Endothelial cell of umbilical vein (primary cell): ENCODE measurements around the gene TNS4. TPM values are rescaled to one million over a fixed set of nuclear protein-coding genes. Genes with fewer than 3 reads are reported as not detected.

Experiments used
- BruUV-seq: library from RNA; stranded (reverse); fragments of 400-500 nt; replicated peaks from 2 replicates; lab custom pipeline; 2021; lab: Mats Ljungman, UMichigan
- CTCF ChIA-PET: fragments of 300-600, 350-600 bp; sonication (Branson Sonifier 250); formaldehyde crosslinking; loops from one replicate; lab custom pipeline; 2021; ENCODE audit warnings: antibody characterized with exemption, inconsistent platforms; lab: Charles Lee
- POLR2A ChIA-PET: fragments of 300-600, 350-600 bp; sonication (Branson Sonifier 250); formaldehyde crosslinking; loops from one replicate; lab custom pipeline; 2021; ENCODE audit warnings: antibody characterized with exemption, inconsistent platforms; lab: Charles Lee
- DNase-seq: peaks from one replicate; pipeline ENCODE4 v3.0.0-alpha.2; 2011; ENCODE audit warnings: low read depth, low spot score
- FAIRE-seq: peaks from 2 replicates; lab custom pipeline; 2011; peaks lifted over from hg19 to GRCh38; lab: Jason Lieb, UNC
- H2AFZ ChIP-seq: 2 replicates; pipeline ENCODE4 v1.6.0; 2012; ENCODE audit warnings: low read depth, low read length, control low read depth, inconsistent platforms
- H3K27ac ChIP-seq: 2 replicates; pipeline ENCODE4 v1.5.1; 2011; ENCODE audit warnings: low read depth, mild to moderate bottlenecking, control low read depth, low read length, moderate library complexity; ENCODE audit not compliant: insufficient read depth
- H3K27me3 ChIP-seq, 2 experiments: 2 replicates each; pipeline versions ENCODE4 v1.6.0 to v1.6.1; 2011; ENCODE audit warnings: low read length in 2 of 2, mixed read lengths in 1 of 2; ENCODE audit not compliant: control insufficient read depth in 2 of 2, insufficient read depth in 2 of 2
- H3K36me3 ChIP-seq, 2 experiments: 2 replicates in 1 of 2; 3 replicates in 1 of 2; pipeline ENCODE4 v1.5.1; 2011; ENCODE audit warnings: low read length in 2 of 2, mild to moderate bottlenecking in 1 of 2, moderate library complexity in 1 of 2; ENCODE audit not compliant: control insufficient read depth in 2 of 2, insufficient read depth in 2 of 2; ENCODE audit errors: extremely low read depth in 1 of 2
- H3K4me1 ChIP-seq: 3 replicates; pipeline ENCODE4 v1.5.1; 2011; ENCODE audit warnings: mild to moderate bottlenecking, low read length; ENCODE audit not compliant: control insufficient read depth, insufficient read depth; ENCODE audit errors: extremely low read depth
- H3K4me2 ChIP-seq: 2 replicates; pipeline ENCODE4 v1.6.1; 2011; ENCODE audit warnings: low read length, control low read depth, mixed read lengths; ENCODE audit not compliant: insufficient read depth
- H3K4me3 ChIP-seq, 3 experiments: fragments of 200-600 bp in 1 of 3; sonication (generic), shearing (Covaris generic) in 1 of 3; replicated peaks in 1 of 3; 2 replicates each; pipeline ENCODE4 v1.5.1; 2011 to 2016; ENCODE audit warnings: control low read depth in 3 of 3, low read length in 3 of 3, mild to moderate bottlenecking in 2 of 3, inconsistent platforms in 1 of 3, low read depth in 1 of 3, moderate library complexity in 1 of 3; ENCODE audit not compliant: insufficient read depth in 1 of 3
- H3K79me2 ChIP-seq: 2 replicates; pipeline ENCODE4 v1.6.0; 2012; ENCODE audit warnings: low read length, inconsistent platforms; ENCODE audit not compliant: control insufficient read depth, insufficient read depth
- H3K9ac ChIP-seq: replicated peaks from 2 replicates; pipeline ENCODE3; 2011; ENCODE audit warnings: low read length, control low read depth; ENCODE audit not compliant: insufficient read depth; ENCODE audit errors: extremely low read depth
- H3K9me1 ChIP-seq: replicated peaks from 3 replicates; pipeline ENCODE4 v1.6.0; 2011; ENCODE audit warnings: mild to moderate bottlenecking, low read length; ENCODE audit not compliant: control insufficient read depth, insufficient read depth; ENCODE audit errors: extremely low read depth
- H3K9me3 ChIP-seq: replicated peaks from 2 replicates; pipeline ENCODE4 v1.5.1; 2012; ENCODE audit warnings: low read length, inconsistent platforms; ENCODE audit not compliant: control insufficient read depth, insufficient read depth
- H4K20me1 ChIP-seq: replicated peaks from 2 replicates; pipeline ENCODE3; 2011; ENCODE audit warnings: mild to moderate bottlenecking, low read length; ENCODE audit not compliant: control insufficient read depth, insufficient read depth; ENCODE audit errors: extremely low read depth
- CTCF ChIP-seq, 2 donors: IDR thresholded peaks; 1 replicate in 1 of 2; 2 replicates in 1 of 2; pipeline ENCODE4 v1.5.1; 2011; ENCODE audit warnings: low read length in 2 of 2, mild to moderate bottlenecking in 2 of 2, moderate library complexity in 2 of 2, control low read depth in 1 of 2, inconsistent platforms in 1 of 2, low read depth in 1 of 2; ENCODE audit not compliant: insufficient read depth in 1 of 2; ENCODE audit errors: extremely low read depth in 1 of 2
- MAX ChIP-seq: IDR thresholded peaks from 2 replicates; pipeline ENCODE4 v1.6.1; 2011; ENCODE audit not compliant: insufficient read depth, insufficient read length
- POLR2A ChIP-seq: IDR thresholded peaks from 2 replicates; pipeline ENCODE4 v1.6.1; 2012; ENCODE audit warnings: low read depth, mild to moderate bottlenecking, control low read depth, low read length
- POLR2AphosphoS5 ChIP-seq: IDR thresholded peaks from 2 replicates; pipeline ENCODE4 v1.6.1; 2012; ENCODE audit warnings: low read depth, mild to moderate bottlenecking, control low read depth, low read length, moderate library complexity; ENCODE audit not compliant: insufficient read depth
- dilution Hi-C: fragments of 300-500 bp; cut with MboI; formaldehyde crosslinking; loops from one replicate; pipeline ENCODE4 v1.15.0; 2019; ENCODE audit warnings: low sequenced_read_pairs; ENCODE audit not compliant: extremely low pct_ligation_motif_present
- intact Hi-C: fragments of 100-400 bp; cut with micrococcal nuclease; formaldehyde crosslinking; loops from one replicate; pipeline ENCODE4 v1.10.0; 2022
- polyA plus RNA-seq, 4 experiments: library from polyadenylated mRNA; depleted of rRNA in 3 of 4; stranded (reverse) in 3 of 4; unstranded in 1 of 4; fragments of >200 nt; gene quantifications; 2 replicates each; pipeline versions ENCODE4 v1.2.1 to v1.2.3, GENCODE V29; 2011 to 2012; ENCODE audit warnings: missing spikeins in 1 of 4
- total RNA-seq: library from RNA; stranded (reverse); gene quantifications from 2 replicates; pipeline ENCODE4 v1.2.3, GENCODE V29; 2021

TNS4 gene
- total and polyA plus RNA-seq, 2 donors (not counting 3 experiments of a cell fraction or from before 2014, with no cell fraction given), result not detected

GRCh38 chr17:40450175-40450574, 51.2 kb downstream of the TNS4 start:
- H3K4me1 ChIP-seq, result peaks cover 53% of the 10 kb centered on the region
- TF ChIP-seq CTCF (IDR thresholded peaks at IDR 0.05; ENCODE audit: extremely low read depth in 1 of 2, insufficient read depth in 1 of 2, low read depth in 1 of 2, low read length in 2 of 2) (peak; percentile 64 to 75), MAX (no peak)
- no peaks in the 10 kb centered on the region for H3K9me1 ChIP-seq
- no peaks in the 10 kb centered on the region for H3K9me3 ChIP-seq
- BruUV-seq, result no TSS peak
- H3K4me3 ChIP-seq, result no peak overlapping the region
- H3K27ac ChIP-seq, result no peak overlapping the region
- FAIRE-seq (peak; percentile 84), DNase-seq (peak; percentile 65)
- H3K79me2 ChIP-seq, result peaks cover 68% of the 10 kb centered on the region
- no peak overlapping the region for H3K4me2 ChIP-seq
- ChIA-PET CTCF (interaction anchor here (0.6 to 6.8 kb wide), 17 partner anchors 9 to 110 kb away, joined by 3 to 48 read pairs (median 4); no protein-coding TSS in a partner anchor), POLR2A (no interaction called here)
- dilution Hi-C loops (no loop called here), intact Hi-C loops (loop anchor here (1.0 kb wide), 1 partner anchor 9 kb away; no protein-coding TSS in a partner anchor)
- H2AFZ ChIP-seq, result no peak overlapping the region
- H4K20me1 ChIP-seq, result peaks cover 3% of the 10 kb centered on the region
- H3K9ac ChIP-seq, result no peak overlapping the region
- peaks cover 18 to 34% of the 10 kb centered on the region in 2 experiments for H3K36me3 ChIP-seq
- H3K27me3 ChIP-seq, result no peaks in the 10 kb centered on the region

GRCh38 chr17:40448639-40449261, 52.7 kb downstream of the TNS4 start:
- H3K4me3 ChIP-seq, result no peak overlapping the region
- H3K36me3 ChIP-seq, result peaks cover 14 to 22% of the 10 kb centered on the region in 2 experiments
- POLR2A ChIA-PET, result no interaction called here
- intact Hi-C loops (no loop called here), dilution Hi-C loops (no loop called here)
- H3K9me3 ChIP-seq, result no peaks in the 10 kb centered on the region
- H3K9ac ChIP-seq, result no peak overlapping the region
- H3K9me1 ChIP-seq, result no peaks in the 10 kb centered on the region
- H3K4me2 ChIP-seq, result peak overlapping the region; percentile 49
- peaks cover 82% of the 10 kb centered on the region for H3K79me2 ChIP-seq
- no TSS peak for BruUV-seq
- DNase-seq (peak; percentile 17), FAIRE-seq (no peak)
- CTCF ChIA-PET, result interaction anchor here (1.0 to 6.8 kb wide), 8 partner anchors 12 to 112 kb away, joined by 3 to 48 read pairs (median 6); no protein-coding TSS in a partner anchor
- no peaks in the 10 kb centered on the region for H3K27me3 ChIP-seq
- H3K27ac ChIP-seq, result peak overlapping the region; percentile 38
- H4K20me1 ChIP-seq, result peaks cover 3% of the 10 kb centered on the region
- no peak overlapping the region for H2AFZ ChIP-seq
- TF ChIP-seq POLR2AphosphoS5 (no peak), MAX (peak; percentile 50), POLR2A (no peak)
- H3K4me1 ChIP-seq, result peaks cover 53% of the 10 kb centered on the region
